H9 (cell line): ENCODE measurements around the gene WLS. TPM values are rescaled to one million over a fixed set of nuclear protein-coding genes. Genes with fewer than 3 reads are reported as not detected.

Experiments used
- DNase-seq: peaks from one replicate; pipeline ENCODE4 v3.0.0-alpha.2; 2017
- H2AFZ ChIP-seq: one replicate; pipeline ENCODE4 v1.6.1; 2013; ENCODE audit warnings: mild to moderate bottlenecking, low read length, control low read depth, moderate library complexity
- H2AK5ac ChIP-seq: 2 replicates; pipeline ENCODE4 v1.6.1; 2013; ENCODE audit warnings: low read length, control low read depth, mixed read lengths; ENCODE audit not compliant: insufficient read length
- H2BK120ac ChIP-seq: one replicate; pipeline ENCODE4 v1.6.1; 2013; ENCODE audit warnings: low read depth, mild to moderate bottlenecking, low read length, control low read depth, inconsistent platforms; ENCODE audit not compliant: poor library complexity, severe bottlenecking
- H2BK12ac ChIP-seq: 2 replicates; pipeline ENCODE4 v1.6.1; 2013; ENCODE audit warnings: low read length, control low read depth, mixed read lengths, low read depth; ENCODE audit not compliant: insufficient read length
- H2BK15ac ChIP-seq: 2 replicates; pipeline ENCODE4 v1.6.1; 2013; ENCODE audit warnings: low read depth, low read length, control low read depth
- H2BK20ac ChIP-seq: one replicate; pipeline ENCODE4 v1.6.1; 2013; ENCODE audit warnings: low read depth, mild to moderate bottlenecking, low read length, control low read depth, inconsistent platforms; ENCODE audit not compliant: poor library complexity, severe bottlenecking
- H2BK5ac ChIP-seq: 2 replicates; pipeline ENCODE4 v1.6.1; 2013; ENCODE audit warnings: low read length, control low read depth, mixed read lengths; ENCODE audit not compliant: insufficient read length
- H3K14ac ChIP-seq: 2 replicates; pipeline ENCODE4 v1.6.1; 2013; ENCODE audit warnings: low read length, control low read depth; ENCODE audit not compliant: insufficient read depth
- H3K18ac ChIP-seq: 2 replicates; pipeline ENCODE4 v1.6.1; 2013; ENCODE audit warnings: low read depth, mild to moderate bottlenecking, mixed read lengths, low read length, control low read depth; ENCODE audit not compliant: insufficient read length
- H3K23ac ChIP-seq: 2 replicates; pipeline ENCODE4 v1.6.1; 2013; ENCODE audit warnings: low read length, control low read depth, mixed read lengths, low read depth; ENCODE audit not compliant: insufficient read length
- H3K23me2 ChIP-seq: 2 replicates; pipeline ENCODE4 v1.6.1; 2013; ENCODE audit warnings: low read depth, mild to moderate bottlenecking, mixed read lengths, low read length, control low read depth; ENCODE audit not compliant: insufficient read length, poor library complexity, severe bottlenecking
- H3K27ac ChIP-seq: 2 replicates; pipeline ENCODE4 v1.5.1; 2013; ENCODE audit warnings: low read length, control low read depth, mixed read lengths, low read depth; ENCODE audit not compliant: insufficient read length
- H3K27me3 ChIP-seq: 2 replicates; pipeline ENCODE4 v1.6.1; 2013; ENCODE audit warnings: low read length, control low read depth, inconsistent platforms; ENCODE audit not compliant: insufficient read depth
- H3K4ac ChIP-seq: 2 replicates; pipeline ENCODE4 v1.6.1; 2013; ENCODE audit warnings: low read depth, mild to moderate bottlenecking, control low read depth, inconsistent platforms, low read length, moderate library complexity
- H3K4me1 ChIP-seq: 2 replicates; pipeline ENCODE4 v1.6.1; 2013; ENCODE audit warnings: low read length, control low read depth, inconsistent platforms; ENCODE audit not compliant: insufficient read depth
- H3K4me2 ChIP-seq: 2 replicates; pipeline ENCODE4 v1.6.1; 2013; ENCODE audit warnings: low read length, control low read depth, mixed read lengths; ENCODE audit not compliant: insufficient read length, insufficient read depth
- H3K56ac ChIP-seq: 2 replicates; pipeline ENCODE4 v1.6.1; 2013; ENCODE audit warnings: low read depth, mild to moderate bottlenecking, mixed read lengths, low read length, control low read depth; ENCODE audit not compliant: insufficient read length
- H3K79me1 ChIP-seq: 2 replicates; pipeline ENCODE4 v1.6.1; 2013; ENCODE audit warnings: low read depth, mild to moderate bottlenecking, moderate library complexity, low read length, control low read depth, inconsistent platforms; ENCODE audit not compliant: insufficient read depth, poor library complexity, severe bottlenecking
- H3K79me2 ChIP-seq: 2 replicates; pipeline ENCODE4 v1.6.1; 2013; ENCODE audit warnings: low read length, control low read depth, inconsistent platforms; ENCODE audit not compliant: insufficient read depth
- H3K9ac ChIP-seq: 2 replicates; pipeline ENCODE4 v1.6.1; 2013; ENCODE audit warnings: low read length, control low read depth, mixed read lengths; ENCODE audit not compliant: insufficient read length; ENCODE audit errors: extremely low read depth
- H3K9me3 ChIP-seq: one replicate; pipeline ENCODE4 v1.6.1; 2013; ENCODE audit warnings: low read depth, low read length, inconsistent platforms; ENCODE audit not compliant: control insufficient read depth
- H3T11ph ChIP-seq: one replicate; pipeline ENCODE4 v1.6.1; 2013; ENCODE audit warnings: mild to moderate bottlenecking, low read length, control low read depth, inconsistent platforms
- H4K20me1 ChIP-seq: one replicate; pipeline ENCODE4 v1.6.1; 2013; ENCODE audit not compliant: control insufficient read depth, insufficient read length, insufficient read depth
- H4K5ac ChIP-seq: 2 replicates; pipeline ENCODE4 v1.6.1; 2013; ENCODE audit warnings: low read depth, mild to moderate bottlenecking, mixed read lengths, low read length, control low read depth; ENCODE audit not compliant: insufficient read length
- H4K8ac ChIP-seq: replicated peaks from 2 replicates; pipeline ENCODE4 v1.6.1; 2013; ENCODE audit warnings: low read length, control low read depth, mixed read lengths, low read depth; ENCODE audit not compliant: insufficient read length
- H4K91ac ChIP-seq: 2 replicates; pipeline ENCODE4 v1.6.1; 2013; ENCODE audit warnings: low read depth, mild to moderate bottlenecking, moderate library complexity, mixed read lengths, low read length, control low read depth; ENCODE audit not compliant: insufficient read length
- H3K27ac Mint-ChIP-seq, 3 experiments: 2 replicates in 2 of 3; 3 replicates in 1 of 3; pipeline ENCODE4 v1.8.0; 2020 to 2021; ENCODE audit warnings: mixed read lengths in 3 of 3, mild to moderate bottlenecking in 1 of 3, moderate library complexity in 1 of 3
- H3K27me3 Mint-ChIP-seq: 2 replicates; pipeline ENCODE4 v1.8.0; 2021; ENCODE audit warnings: low read depth, mild to moderate bottlenecking, moderate library complexity, mixed read lengths
- H3K36me3 Mint-ChIP-seq, 3 experiments: 2 replicates in 2 of 3; 3 replicates in 1 of 3; pipeline ENCODE4 v1.8.0; 2020 to 2021; ENCODE audit warnings: low read depth in 3 of 3, mixed read lengths in 3 of 3; ENCODE audit not compliant: insufficient read depth in 1 of 3
- H3K4me1 Mint-ChIP-seq, 2 experiments: 2 replicates each; pipeline ENCODE4 v1.8.0; 2020; ENCODE audit warnings: mixed read lengths in 2 of 2
- H3K4me3 Mint-ChIP-seq, 2 experiments: 2 replicates in 1 of 2; 3 replicates in 1 of 2; pipeline ENCODE4 v1.8.0; 2020 to 2021; ENCODE audit warnings: mild to moderate bottlenecking in 2 of 2, mixed read lengths in 2 of 2, moderate library complexity in 1 of 2
- H3K9me3 Mint-ChIP-seq, 2 experiments: 2 replicates in 1 of 2; 3 replicates in 1 of 2; pipeline ENCODE4 v1.8.0; 2020; ENCODE audit warnings: mild to moderate bottlenecking in 2 of 2, mixed read lengths in 2 of 2, moderate library complexity in 1 of 2
- CTCF ChIP-seq: fragments of 200-600 bp; sonication (generic); conservative IDR thresholded peaks from 3 replicates; pipeline ENCODE4 v1.8.0; 2021; ENCODE audit warnings: antibody characterized with exemption, mild to moderate bottlenecking
- WGBS: extraction: QIAGEN DNeasy Blood & Tissue Kit; methylation state at CpG from one replicate; pipeline ENCODE4 v1.1.7; 2013; ENCODE audit warnings: missing lambda C conversion rate, low lambda C conversion rate, mixed read lengths; ENCODE audit not compliant: insufficient read length; ENCODE audit errors: extremely low coverage; 5-methylcytosine and 5-hydroxymethylcytosine counted together
- total RNA-seq: library from RNA; stranded (reverse); gene quantifications from 2 replicates; pipeline ENCODE4 v1.2.1, GENCODE V29; 2021

Gene WLS
- total RNA-seq, 1 experiment from 2014 or later = 0.94 TPM

- peaks cover 23 to 28% of the 10 kb centered on the region in 2 experiments for H3K4me1 Mint-ChIP-seq
- DNase-seq = no peak
- Histone ChIP-seq H3K79me2 (no peaks in the 10 kb centered on the region), H2AK5ac (no peak overlapping the region), H2AFZ (no peak overlapping the region), H3K27ac (no peak overlapping the region), H3K27me3 (no peaks in the 10 kb centered on the region), H2BK120ac (peak overlapping the region; percentile 29), H3T11ph (no peak overlapping the region), H3K56ac (no peak overlapping the region), H3K9ac (no peak overlapping the region), H4K20me1 (no peaks in the 10 kb centered on the region), H4K5ac (no peak overlapping the region), H4K91ac (no peak overlapping the region), H3K18ac (peak overlapping the region; percentile 69), H3K9me3 (no peaks in the 10 kb centered on the region), H3K4me2 (no peak overlapping the region), H3K14ac (no peak overlapping the region; the same call in 1 of the 2 replicates), H3K79me1 (no peaks in the 10 kb centered on the region), H4K8ac (no peak overlapping the region), H3K23ac (no peak overlapping the region), H2BK5ac (no peak overlapping the region), H3K4me1 (peaks cover 7% of the 10 kb centered on the region; the same call in 1 of the 2 replicates), H2BK12ac (no peak overlapping the region), H2BK20ac (no peak overlapping the region), H3K4ac (no peak overlapping the region), H2BK15ac (no peak overlapping the region), H3K23me2 (no peaks in the 10 kb centered on the region)
- whole genome bisulfite sequencing = no CpG with 5 or more reads among the region's 4 CpGs
- H3K36me3 Mint-ChIP-seq = no peaks in the 10 kb centered on the region
- no peak for TF ChIP-seq CTCF
- no peak overlapping the region for H3K4me3 Mint-ChIP-seq
- no peaks in the 10 kb centered on the region for H3K27me3 Mint-ChIP-seq
- H3K27ac Mint-ChIP-seq = peak overlapping the region; percentile 58 to 82 (median 59); a peak in 3 of 7 replicates
- no peaks in the 10 kb centered on the region for H3K9me3 Mint-ChIP-seq
Observed at GRCh38 chr1:68140536-68140935, 91.8 kb downstream of the WLS start.
